GM10847 (cell line): Measurements from ENCODE around the gene NIPSNAP2.

Experiments used
- POLR2A ChIP-seq: IDR thresholded peaks from 2 replicates; pipeline ENCODE4 v1.6.1; 2011; ENCODE audit not compliant: insufficient read length; ENCODE audit errors: extremely low read depth

Gene NIPSNAP2

DNA sequence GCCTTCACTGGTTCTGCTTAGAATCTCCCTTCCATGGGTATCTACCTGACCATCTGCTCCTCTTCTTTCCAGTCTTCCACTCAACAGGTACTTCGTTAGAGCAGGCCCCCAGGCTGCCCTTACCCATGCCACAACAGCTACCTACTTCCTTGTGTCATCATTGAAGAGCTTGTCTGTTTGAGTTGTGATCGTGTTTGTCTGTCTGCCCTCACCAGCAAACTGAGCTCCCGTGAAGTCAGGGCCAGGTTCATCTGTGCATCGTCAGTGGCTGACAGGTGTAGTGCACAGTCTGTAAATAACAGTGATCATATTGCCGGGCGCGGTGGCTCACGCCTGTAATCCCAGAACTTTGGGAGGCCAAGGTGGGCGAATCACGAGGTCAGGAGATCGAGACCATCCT lies 5.0 kb downstream of the NIPSNAP2 start:
- TF ChIP-seq POLR2A: no peak

GRCh38 chr7:55970561-55970960 lies 6.2 kb downstream of the NIPSNAP2 start:
- TF ChIP-seq POLR2A: no peak

- no peak for TF ChIP-seq POLR2A
Measured at GRCh38 chr7:55970978-55971377, 6.6 kb downstream of the NIPSNAP2 start.

DNA sequence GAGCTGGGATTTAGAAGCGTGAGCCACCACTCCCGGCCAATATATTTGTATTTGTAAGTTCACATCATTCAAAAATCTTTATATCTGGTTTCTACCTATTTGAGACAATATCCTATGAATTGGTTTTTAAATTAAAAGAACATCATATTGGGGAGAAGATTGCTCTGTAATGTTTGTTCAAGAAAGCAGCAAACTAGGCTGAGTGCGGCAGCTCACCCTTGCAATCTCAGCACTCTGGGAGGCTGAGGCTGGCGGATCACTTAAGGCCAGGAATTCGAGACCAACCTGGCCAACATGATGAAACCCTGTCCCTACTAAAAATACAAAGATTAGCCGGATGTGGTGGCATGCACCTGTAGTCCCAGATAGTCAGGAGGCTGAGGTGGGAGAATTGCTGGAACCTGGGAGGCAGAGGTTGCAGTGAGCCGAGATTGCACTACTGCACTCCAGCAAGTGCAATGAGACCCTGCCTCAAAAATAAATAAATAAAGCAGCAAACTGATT lies 9.4 kb downstream of the NIPSNAP2 start:
- no peak for TF ChIP-seq POLR2A

DNA sequence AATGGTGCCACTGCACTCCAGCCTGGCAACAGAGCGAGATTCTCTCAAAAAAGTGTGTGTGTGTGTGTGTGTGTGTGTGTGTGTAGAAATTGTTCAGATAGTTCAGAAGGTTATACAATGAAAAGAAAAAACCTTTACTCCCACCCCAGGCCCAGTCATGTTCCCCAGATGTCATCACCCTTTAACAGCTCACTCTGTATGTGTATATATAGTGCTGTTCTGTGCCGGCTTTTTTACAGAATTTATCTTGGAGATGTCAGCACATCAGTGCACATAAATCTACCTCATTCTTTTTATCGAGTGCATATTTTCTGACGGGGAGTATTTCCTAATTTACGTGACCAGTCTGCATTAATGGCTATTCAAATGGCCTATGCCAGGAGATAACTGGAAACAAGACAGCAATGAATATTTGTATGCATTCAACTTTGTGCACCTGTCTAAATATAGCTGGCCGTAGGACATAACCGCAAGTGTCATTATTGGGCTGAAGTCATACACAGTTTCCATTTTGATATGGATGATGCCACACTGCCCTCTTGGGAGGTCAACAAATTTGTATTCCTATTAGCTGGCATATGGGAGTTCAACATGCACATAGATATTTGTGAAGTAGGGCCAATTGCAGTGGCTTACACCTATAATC lies 11.7 kb downstream of the NIPSNAP2 start:
- no peak for TF ChIP-seq POLR2A

- TF ChIP-seq POLR2A: no peak
Measured at GRCh38 chr7:55977831-55978230, 13.4 kb downstream of the NIPSNAP2 start.

DNA sequence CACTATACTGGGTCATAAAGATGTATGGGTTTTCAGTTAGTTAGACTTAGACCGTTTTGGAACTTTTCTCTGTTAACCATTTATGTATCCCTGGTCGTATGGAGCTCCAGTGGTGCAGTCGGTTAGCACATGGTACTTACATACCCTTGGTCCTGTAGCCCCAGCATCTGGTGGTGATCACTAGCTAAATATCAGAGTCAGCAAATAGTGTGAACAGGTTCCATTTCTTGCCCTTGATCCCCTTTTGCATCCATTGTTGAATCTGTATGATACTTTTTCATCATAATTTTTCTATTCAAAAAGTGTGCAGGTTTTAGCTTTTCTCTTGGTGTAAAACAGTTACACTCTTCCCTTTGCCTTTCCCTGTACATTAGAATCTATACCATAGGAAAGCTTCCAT lies 15.9 kb downstream of the NIPSNAP2 start:
- no peak for TF ChIP-seq POLR2A

DNA sequence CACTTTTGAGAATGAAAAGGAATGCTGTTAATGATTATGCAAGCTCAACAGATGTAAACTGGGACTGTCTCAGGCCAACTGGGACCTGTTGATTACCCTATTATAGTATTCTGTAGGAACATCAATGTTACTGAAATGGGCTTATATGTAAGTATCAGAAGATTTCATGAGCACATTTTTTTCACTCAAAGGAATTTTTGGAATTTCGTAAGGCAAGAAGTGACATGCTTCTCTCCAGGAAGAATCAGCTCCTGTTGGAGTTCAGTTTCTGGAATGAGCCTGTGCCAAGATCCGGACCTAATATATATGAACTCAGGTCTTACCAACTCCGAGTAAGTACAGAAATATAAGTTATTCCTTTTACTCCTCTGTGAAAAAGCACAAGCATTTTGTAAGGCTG lies 19.2 kb downstream of the NIPSNAP2 start:
- TF ChIP-seq POLR2A: no peak

DNA sequence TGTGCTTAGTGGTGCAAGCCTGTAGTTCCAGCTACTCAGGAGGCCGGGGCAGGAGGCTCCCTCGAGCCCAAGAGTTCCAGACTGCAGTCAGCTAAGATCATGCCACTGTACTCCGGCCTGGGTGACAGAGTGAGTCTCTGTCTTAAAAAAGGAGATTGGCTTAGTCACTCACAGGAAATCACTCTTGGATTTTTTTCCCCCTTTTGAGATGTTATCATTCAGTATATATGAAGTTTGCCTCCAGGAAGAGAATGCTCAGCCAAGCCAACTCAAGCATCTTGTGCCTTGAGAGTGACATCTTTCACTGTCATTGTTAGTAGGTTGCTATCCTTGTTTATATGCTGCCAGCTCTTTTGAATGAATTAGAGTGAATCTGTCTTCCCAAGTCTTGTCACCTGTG lies 28.0 kb downstream of the NIPSNAP2 start:
- TF ChIP-seq POLR2A: no peak

DNA sequence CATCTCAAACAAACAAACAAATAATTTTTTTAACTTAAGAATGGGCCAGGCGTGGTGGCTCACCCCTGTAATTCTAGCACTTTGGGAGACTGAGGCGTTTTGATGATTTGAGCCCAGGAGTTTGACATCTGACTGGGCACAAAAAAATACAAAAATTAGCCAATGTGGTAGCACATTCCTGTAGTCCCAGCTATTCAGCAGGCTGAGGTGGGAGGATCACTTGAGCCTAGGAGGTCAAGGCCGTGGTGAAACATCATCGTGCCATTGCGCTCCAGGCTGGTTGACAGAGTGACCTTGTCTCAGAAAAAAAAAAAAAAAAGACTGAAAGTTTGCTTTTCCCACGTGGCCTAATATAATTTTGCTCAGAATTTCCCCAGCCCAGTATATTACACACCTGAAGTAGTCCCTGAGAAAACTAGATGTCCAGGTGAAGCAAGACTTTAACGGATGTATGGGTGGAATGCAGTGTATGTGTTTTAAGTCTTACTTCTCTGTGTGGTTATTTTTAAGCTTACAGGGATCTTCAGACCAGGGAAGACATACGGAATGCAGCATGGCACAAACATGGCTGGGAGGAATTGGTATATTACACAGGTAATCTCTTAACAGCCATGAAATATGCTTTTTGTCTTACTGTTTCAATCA lies 32.6 kb downstream of the NIPSNAP2 start:
- no peak for TF ChIP-seq POLR2A

GRCh38 chr7:56003749-56004148 lies 39.4 kb downstream of the NIPSNAP2 start:
- no peak for TF ChIP-seq POLR2A

DNA sequence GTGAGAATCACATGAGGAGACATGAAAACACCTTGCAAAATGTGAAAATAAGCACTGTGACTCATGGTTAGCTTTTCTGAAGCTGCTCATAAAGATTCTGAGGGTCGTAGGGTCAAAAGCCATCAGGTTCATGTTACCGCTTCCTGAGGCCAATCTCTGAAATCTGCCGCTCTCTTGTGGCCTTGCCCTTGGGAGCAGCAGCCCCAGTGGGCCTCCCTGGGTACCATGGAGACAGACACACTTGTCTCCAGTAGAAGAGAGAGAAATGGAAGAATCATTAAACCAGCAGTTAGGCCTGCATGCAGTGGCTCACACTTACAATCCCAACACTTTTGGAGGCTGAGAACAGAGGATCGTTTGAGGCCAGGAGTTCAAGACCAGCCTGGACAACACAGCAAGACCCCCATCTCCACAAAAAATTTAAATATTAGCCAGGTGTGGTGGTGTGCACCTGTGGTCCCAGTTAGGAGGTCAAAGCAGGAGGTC lies 42.8 kb downstream of the NIPSNAP2 start:
- no peak for TF ChIP-seq POLR2A

DNA sequence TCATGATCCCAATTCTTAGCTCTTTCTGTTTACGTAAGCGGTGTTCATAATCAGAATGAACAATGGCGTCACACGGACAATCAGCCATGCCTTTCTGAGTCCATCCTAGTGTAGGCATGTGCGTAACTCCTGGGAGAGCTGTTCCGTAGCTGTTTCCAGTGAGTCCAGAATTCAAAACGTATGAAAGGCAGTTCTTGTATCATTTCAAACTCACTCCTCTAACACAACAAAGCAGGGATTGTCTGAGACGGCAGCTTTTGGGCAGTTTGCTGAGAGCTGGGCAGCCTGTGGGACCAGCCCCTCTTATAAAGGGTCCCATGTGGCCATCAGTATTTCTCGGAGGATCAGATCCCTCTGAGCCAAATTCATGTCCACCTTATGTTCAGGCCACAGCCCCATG lies 43.5 kb downstream of the NIPSNAP2 start:
- TF ChIP-seq POLR2A: no peak

DNA sequence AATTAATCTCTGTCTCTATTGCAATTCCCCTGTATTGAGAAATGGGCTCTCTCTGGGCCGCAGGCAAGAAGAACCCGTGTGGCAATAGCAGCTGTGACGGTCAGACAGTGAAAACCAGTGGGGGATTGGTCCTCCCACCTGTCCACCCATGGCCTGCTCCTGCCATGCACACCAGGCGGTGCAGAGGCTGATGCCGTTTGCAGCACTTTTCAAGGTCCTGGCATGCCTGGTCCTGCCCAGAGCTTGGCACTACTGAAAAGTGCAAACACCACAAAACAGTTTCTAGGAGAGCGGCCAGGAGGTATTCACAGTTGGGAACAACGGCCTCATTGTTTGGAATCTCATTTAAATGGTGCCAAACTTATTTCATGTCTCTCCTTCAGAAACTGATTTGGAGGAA lies 45.3 kb downstream of the NIPSNAP2 start:
- no peak for TF ChIP-seq POLR2A

- TF ChIP-seq POLR2A: no peak
Measured at GRCh38 chr7:56019501-56019900, 55.1 kb downstream of the NIPSNAP2 start.

DNA sequence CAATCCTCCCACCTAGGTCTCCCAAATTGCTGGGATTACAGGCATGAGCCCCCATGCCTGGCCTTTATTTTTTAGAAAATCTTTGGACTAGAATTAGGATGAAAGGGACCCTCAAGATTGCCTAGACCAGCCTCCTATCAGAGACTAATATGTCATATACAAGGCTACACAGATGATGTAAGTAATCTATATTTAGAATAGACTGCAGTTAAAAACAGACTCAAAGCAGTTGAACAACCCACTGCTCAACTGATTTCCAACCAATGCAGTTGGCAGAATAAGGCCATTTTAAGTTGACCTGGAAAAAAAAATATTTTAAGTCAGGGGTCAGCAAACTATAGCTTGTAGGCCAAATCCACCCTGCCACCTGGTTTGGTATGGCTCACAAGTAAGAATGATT lies 59.1 kb downstream of the NIPSNAP2 start:
- TF ChIP-seq POLR2A: no peak

DNA sequence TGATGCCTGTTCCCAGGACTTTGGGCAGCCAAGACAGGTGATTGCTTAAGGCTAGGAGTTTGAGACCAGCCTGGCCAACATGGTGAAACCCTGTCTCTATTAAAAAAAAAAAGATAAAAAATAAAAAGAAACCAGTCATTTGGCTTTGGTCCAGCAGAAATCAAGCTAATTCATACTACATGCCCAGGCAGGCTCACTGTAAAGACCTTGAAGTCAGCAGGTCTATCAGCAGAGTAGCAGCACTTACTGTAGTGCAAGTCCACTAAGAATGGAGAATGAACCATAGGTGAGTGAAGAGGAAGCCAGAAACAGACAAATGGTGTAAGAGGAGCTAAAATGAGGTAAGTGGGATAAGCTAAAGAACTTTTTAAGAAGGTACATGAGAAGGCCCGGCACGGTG lies 62.2 kb downstream of the NIPSNAP2 start:
- no peak for TF ChIP-seq POLR2A
